Chondrocyte (in vitro differentiated cells): ENCODE data around the gene NUBP2. TPM values are rescaled to one million over a fixed set of nuclear protein-coding genes. Genes with fewer than 3 reads are reported as not detected.

Experiments used
- DNase-seq: peaks from one replicate; pipeline ENCODE4 v3.0.0; 2021; ENCODE audit warnings: mixed read lengths, low spot score
- H3K27ac Mint-ChIP-seq: one replicate; pipeline ENCODE4 v1.8.0; 2021; ENCODE audit warnings: mild to moderate bottlenecking, moderate library complexity, mixed read lengths; ENCODE audit not compliant: unreplicated experiment
- H3K27me3 Mint-ChIP-seq: 2 replicates; pipeline ENCODE4 v1.8.0; 2021; ENCODE audit warnings: low read depth, mixed read lengths
- H3K36me3 Mint-ChIP-seq: 2 replicates; pipeline ENCODE4 v1.8.0; 2021; ENCODE audit warnings: low read depth, mixed read lengths
- H3K4me1 Mint-ChIP-seq: 2 replicates; pipeline ENCODE4 v1.8.0; 2021; ENCODE audit warnings: low read depth, mild to moderate bottlenecking, mixed read lengths
- H3K4me3 Mint-ChIP-seq: one replicate; pipeline ENCODE4 v1.8.0; 2021; ENCODE audit warnings: mild to moderate bottlenecking, moderate library complexity, mixed read lengths; ENCODE audit not compliant: unreplicated experiment
- H3K9me3 Mint-ChIP-seq: 2 replicates; pipeline ENCODE4 v1.8.0; 2021; ENCODE audit warnings: low read depth, mixed read lengths
- CTCF ChIP-seq: fragments of 200-600 bp; sonication (generic); IDR thresholded peaks from 2 replicates; pipeline ENCODE4 v1.5.0; 2021; ENCODE audit warnings: antibody characterized with exemption, mild to moderate bottlenecking, moderate library complexity
- total RNA-seq: library from RNA; stranded (reverse); gene quantifications from 3 replicates; pipeline ENCODE4 v1.2.1, GENCODE V29; 2021

The NUBP2 gene
- total RNA-seq, 1 donor from 2014 or later = 36.5 TPM

GRCh38 chr16:1826691-1827573 is 44.2 kb downstream of the NUBP2 start, which contains the start of the genes FAHD1 and HAGH:
TSS of gene FAHD1 (plus strand) at chr16:1827206. CDS start at chr16:1827239, 33 bp downstream.
TSS of gene HAGH (minus strand) at chr16:1826825. CDS start at chr16:1826787, 38 bp downstream.
- no peaks in the 10 kb centered on the region for H3K9me3 Mint-ChIP-seq
- H3K36me3 Mint-ChIP-seq = peaks cover 2% of the 10 kb centered on the region
- H3K27me3 Mint-ChIP-seq = no peaks in the 10 kb centered on the region
- peak; percentile 97 for DNase-seq
- H3K27ac Mint-ChIP-seq = peak within 1 kb of the TSS; percentile 93
- H3K4me3 Mint-ChIP-seq = peak within 1 kb of the TSS; percentile 95
- TF ChIP-seq CTCF = no peak
- peaks cover 51% of the 10 kb centered on the region for H3K4me1 Mint-ChIP-seq

- H3K4me1 Mint-ChIP-seq = peaks cover 48% of the 10 kb centered on the region
- H3K27ac Mint-ChIP-seq = no peak overlapping the region
- peak; percentile 8 for DNase-seq
- no peaks in the 10 kb centered on the region for H3K27me3 Mint-ChIP-seq
- peak overlapping the region; percentile 95 for H3K4me3 Mint-ChIP-seq
- no peaks in the 10 kb centered on the region for H3K9me3 Mint-ChIP-seq
- peaks cover 3% of the 10 kb centered on the region for H3K36me3 Mint-ChIP-seq
- TF ChIP-seq CTCF = no peak
Measured at GRCh38 chr16:1828645-1829410, 46.1 kb downstream of the NUBP2 start.

- H3K9me3 Mint-ChIP-seq = no peaks in the 10 kb centered on the region
- no peak overlapping the region for H3K4me3 Mint-ChIP-seq
- H3K4me1 Mint-ChIP-seq = peaks cover 38% of the 10 kb centered on the region
- no peak for TF ChIP-seq CTCF
- H3K27me3 Mint-ChIP-seq = no peaks in the 10 kb centered on the region
- H3K27ac Mint-ChIP-seq = no peak overlapping the region
- peaks cover 3% of the 10 kb centered on the region for H3K36me3 Mint-ChIP-seq
- no peak for DNase-seq
Measured at GRCh38 chr16:1830213-1830612, 47.5 kb downstream of the NUBP2 start.

GRCh38 chr16:1831186-1832075 is 48.7 kb downstream of the NUBP2 start:
- H3K4me3 Mint-ChIP-seq = no peak overlapping the region
- no peaks in the 10 kb centered on the region for H3K27me3 Mint-ChIP-seq
- peaks cover 3% of the 10 kb centered on the region for H3K36me3 Mint-ChIP-seq
- peaks cover 32% of the 10 kb centered on the region for H3K4me1 Mint-ChIP-seq
- peak overlapping the region; percentile 27 for H3K27ac Mint-ChIP-seq
- no peak for TF ChIP-seq CTCF
- no peaks in the 10 kb centered on the region for H3K9me3 Mint-ChIP-seq
- DNase-seq = no peak
